Regular cardiac myocyte (primary cell): ENCODE results near the gene FGF8. TPM values are rescaled to one million over a fixed set of nuclear protein-coding genes. Genes with fewer than 3 reads are reported as not detected.

Source experiments
- total RNA-seq: library from RNA; depleted of rRNA; stranded (reverse); fragments of >200 nt; gene quantifications from 2 replicates; pipeline ENCODE4 v1.2.3, GENCODE V29; 2014

The FGF8 gene, protein sequence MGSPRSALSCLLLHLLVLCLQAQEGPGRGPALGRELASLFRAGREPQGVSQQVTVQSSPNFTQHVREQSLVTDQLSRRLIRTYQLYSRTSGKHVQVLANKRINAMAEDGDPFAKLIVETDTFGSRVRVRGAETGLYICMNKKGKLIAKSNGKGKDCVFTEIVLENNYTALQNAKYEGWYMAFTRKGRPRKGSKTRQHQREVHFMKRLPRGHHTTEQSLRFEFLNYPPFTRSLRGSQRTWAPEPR
- total RNA-seq: 0.19 TPM in 1 of 2 replicates, not detected in the other

DNA sequence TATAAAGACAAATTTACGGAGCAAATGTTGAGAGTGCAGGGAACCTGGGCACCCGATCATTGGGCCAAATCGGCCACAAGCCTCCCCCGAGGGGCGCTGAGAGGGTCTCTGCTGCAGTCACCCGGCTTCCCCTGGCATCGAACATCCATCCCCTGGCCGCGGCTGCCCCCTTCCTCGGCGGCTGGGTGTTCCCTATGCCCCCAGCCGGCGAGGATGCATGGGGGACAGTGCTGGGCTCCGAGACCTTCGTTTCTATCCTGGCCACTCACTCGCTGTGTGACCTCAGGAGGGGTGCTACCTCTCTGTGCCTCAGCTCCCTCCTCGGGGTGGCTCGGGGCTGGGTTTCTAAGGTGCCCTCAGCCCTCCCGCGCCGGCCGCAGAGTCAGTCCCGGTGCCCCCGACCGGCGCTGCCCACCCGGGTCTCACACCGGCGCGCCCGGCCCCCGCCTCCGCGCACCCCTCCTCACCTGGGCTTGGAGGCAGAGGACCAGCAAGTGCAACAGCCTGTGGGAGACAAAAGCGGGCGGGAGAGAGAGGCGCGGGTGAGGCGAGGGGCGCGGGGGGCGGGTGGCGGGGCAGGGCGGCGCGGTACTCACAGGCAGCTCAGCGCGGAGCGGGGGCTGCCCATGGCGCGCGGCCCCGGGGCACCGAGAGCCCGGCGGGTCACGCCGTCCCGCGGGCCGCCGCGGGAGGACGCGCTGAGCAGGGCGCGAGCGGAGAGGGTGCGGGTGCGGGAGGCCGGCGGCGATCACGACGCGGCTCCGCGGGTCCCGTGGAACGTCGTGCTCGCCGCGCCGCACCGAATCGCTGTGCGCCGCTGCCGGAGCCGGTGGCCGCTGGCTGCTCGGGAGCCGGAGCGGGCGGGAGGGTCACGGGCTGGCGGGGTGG lies at the start of gene FGF8:
TSS of gene FGF8 (minus strand) at position 842 of the 888 bp plus-strand sequence. CDS start at position 628, 214 bp downstream.

DNA sequence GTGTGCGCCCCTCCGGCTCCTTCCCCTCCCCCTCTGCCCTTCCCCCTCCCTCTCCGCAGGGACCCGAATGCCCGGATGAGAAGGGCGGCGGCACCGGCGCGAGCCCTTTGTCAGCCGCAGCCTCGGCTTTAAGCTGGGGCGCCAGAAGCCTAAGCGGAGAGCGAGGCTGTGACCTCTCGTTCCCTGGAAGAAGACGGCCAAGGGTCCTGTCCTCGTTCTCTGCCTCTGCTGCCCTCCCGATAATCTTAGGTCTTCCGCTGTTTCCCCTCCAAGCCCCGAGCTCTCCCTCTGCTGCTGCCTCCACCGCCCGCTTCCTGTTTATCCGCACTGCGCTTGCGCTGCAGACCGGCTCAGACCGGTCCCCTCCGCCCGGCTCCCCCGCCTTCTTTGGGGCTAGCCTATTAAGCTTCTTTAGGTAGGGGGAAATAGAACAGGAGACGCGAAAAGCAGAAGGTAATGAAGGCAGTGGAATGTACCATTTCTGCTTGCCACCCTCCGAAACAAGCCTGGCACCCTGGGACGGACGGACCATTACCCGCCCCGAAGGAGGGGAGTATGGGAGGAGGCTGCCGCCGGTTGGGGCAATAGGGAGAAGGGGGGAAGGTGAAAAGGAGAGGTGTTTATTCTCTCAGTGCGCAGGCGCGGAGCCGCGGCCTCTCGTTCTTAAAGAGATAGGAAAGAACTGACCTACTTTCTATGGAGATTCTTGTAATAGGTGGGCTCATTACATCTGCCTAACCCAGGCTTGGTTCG lies 42.4 kb upstream of the FGF8 start, which contains the start of gene OGA:
TSS of gene OGA (minus strand) at position 326 of the 753 bp plus-strand sequence. CDS start 422 bp downstream, outside the sequence.

DNA sequence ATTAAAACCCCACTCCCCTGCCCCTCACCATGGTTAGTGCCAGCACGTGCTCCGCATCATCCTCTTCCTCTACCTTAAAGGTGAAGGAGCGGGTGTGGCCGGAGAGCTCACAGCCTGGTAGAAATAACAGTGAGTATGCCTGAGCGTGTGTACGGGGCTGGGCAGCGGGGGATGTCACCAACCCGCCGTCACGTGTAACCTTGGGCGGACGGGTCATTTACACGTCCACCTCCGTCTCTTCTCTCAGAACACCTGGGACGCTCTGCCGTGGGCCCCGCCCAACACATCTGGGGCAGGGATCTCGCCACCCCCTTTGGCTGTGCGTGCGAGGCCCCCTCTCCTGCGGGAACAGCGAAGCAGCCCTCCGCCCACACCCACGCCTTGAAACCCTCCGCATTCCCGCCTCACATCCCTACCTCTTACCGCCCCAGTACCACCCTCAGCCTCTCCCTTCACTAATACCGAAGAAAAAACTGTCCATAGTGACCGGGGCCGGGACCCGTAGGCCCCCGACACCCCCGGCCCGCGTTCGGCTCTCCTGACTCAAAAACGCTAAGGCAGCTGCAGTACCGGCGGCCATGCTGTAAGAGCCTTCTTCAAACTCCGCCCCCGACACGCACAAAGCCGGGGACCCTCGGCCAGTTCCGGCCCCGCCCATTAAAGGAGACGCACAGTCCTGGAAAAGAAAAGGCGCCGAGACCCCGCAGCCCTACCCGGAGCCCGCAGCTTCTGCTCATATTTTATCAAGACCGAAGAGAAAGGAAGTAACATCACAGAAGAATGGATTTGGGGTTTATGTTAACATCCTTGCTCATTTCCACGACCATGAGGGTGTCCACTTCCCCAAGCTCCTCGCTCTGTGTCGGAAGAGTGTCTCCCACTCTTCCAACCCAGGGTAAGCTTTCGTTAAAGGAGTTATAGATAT lies 7.2 kb upstream of the FGF8 start, which contains the start of gene NPM3:
TSS of gene NPM3 (minus strand) at position 636 of the 925 bp plus-strand sequence. CDS start at position 580, 56 bp downstream.

Other genes with a start within 250 kb of the FGF8 start
- 7.3 and 10.1 TPM in 2 replicates for gene POLL, start 187.9 kb downstream of the FGF8 start, total RNA-seq
- 44.5 and 50.0 TPM in 2 replicates for gene DPCD, start 187.8 kb downstream of the FGF8 start, total RNA-seq
- 42.4 and 73.6 TPM in 2 replicates for gene FBXW4, start 80.9 kb downstream of the FGF8 start, total RNA-seq
- 86.0 and 192 TPM in 2 replicates for gene NPM3, start 7.3 kb upstream of the FGF8 start, total RNA-seq
- gene OGA, start 42.3 kb upstream of the FGF8 start, total RNA-seq: 110 and 132 TPM in 2 replicates
- 0.19 and 2.0 TPM in 2 replicates for gene KCNIP2, start 67.7 kb upstream of the FGF8 start, total RNA-seq